ENCODE results near the gene ATG7.

ATG7 gene

DNA sequence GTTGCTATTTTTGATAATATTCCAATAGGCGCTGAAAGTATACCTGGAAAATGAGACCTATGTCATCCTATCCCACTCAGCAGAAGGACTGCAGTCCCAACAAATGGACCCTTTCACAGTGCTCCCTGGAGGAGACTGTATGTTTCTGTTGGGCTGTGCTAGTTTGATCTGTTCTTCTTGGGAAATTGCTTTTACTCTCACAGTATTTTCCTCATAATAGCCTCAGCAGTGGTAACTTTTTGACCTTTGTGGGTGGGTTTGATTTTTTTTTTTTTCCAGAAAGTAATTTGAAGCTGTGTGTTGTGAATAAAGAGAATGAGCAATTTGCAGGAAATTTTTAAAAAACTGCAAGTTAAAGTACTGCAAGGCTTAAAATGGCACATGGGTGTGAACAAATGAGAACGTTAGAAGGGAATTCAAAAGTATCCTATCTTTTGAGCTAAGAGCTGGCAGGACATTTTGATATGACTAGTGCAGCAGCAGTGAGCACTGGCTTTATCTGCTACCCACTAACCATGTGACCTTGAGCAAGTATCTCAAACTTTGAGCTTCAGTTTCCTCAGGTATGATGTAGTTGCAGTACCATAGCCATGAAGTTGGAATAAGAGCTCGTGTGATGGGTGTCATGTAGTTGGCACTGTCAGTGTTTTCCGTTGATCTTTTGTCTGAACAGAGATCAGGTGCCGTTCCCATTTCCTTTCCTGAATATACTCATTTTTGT is 118.4 kb downstream of the ATG7 start:
- TF ChIP-seq, protein P1, sequence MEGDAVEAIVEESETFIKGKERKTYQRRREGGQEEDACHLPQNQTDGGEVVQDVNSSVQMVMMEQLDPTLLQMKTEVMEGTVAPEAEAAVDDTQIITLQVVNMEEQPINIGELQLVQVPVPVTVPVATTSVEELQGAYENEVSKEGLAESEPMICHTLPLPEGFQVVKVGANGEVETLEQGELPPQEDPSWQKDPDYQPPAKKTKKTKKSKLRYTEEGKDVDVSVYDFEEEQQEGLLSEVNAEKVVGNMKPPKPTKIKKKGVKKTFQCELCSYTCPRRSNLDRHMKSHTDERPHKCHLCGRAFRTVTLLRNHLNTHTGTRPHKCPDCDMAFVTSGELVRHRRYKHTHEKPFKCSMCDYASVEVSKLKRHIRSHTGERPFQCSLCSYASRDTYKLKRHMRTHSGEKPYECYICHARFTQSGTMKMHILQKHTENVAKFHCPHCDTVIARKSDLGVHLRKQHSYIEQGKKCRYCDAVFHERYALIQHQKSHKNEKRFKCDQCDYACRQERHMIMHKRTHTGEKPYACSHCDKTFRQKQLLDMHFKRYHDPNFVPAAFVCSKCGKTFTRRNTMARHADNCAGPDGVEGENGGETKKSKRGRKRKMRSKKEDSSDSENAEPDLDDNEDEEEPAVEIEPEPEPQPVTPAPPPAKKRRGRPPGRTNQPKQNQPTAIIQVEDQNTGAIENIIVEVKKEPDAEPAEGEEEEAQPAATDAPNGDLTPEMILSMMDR (IDR thresholded peaks at IDR 0.05; ENCODE audit: low read depth, low read length): no peak
- Histone ChIP-seq H3K36me3 (no peaks in the 10 kb centered on the region), H3K27ac (no peak overlapping the region), H3K4me3 (ENCODE audit: low read depth, low read length) (no peak overlapping the region), H3K9me3 (ENCODE audit: severe bottlenecking) (no peaks in the 10 kb centered on the region), H3K27me3 (ENCODE audit: insufficient read depth, low read depth, severe bottlenecking) (no peaks in the 10 kb centered on the region)
- DNase-seq: no peak

DNA sequence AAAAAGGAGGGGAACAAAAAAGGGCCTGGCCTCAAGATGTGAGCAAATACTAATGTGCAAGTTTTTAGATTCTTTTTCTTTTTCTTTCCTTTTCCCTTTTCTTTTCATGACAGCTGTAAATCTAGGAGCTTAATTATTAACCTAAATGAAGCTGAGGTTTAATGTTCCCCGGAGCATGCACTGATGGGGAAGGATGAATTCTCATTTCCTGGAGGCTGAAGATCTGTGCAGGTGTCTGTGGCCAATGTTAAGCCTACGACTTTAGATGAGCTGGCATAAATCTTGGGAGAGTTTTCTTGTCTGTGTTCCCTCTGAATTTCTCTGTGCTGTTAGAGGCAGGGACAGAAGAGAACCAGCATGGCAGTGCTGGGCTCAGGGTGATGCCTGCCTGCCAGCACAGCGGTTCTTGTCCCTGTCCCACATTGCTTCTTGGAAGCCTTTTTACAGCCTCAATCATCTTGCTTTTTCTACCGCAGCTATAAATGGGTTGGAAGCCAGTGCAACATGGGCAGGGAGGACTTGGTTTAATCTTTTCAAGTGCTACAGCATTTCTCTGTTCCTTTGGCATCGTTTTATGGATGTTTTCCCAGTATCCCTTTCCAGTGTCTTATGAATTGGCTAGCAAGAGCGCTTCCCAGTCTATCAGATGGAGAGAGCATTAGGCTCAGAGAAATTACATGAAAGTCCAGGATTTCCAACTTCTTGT is 119.1 kb downstream of the ATG7 start:
- no peak overlapping the region for H3K4me3 ChIP-seq (ENCODE audit: low read depth, low read length)
- TF ChIP-seq, protein P1 (IDR thresholded peaks at IDR 0.05; ENCODE audit: low read depth, low read length): no peak
- no peaks in the 10 kb centered on the region for H3K27me3 ChIP-seq (ENCODE audit: insufficient read depth, low read depth, severe bottlenecking)
- no peak for DNase-seq
- no peaks in the 10 kb centered on the region for H3K9me3 ChIP-seq (ENCODE audit: severe bottlenecking)
- H3K36me3 ChIP-seq: no peaks in the 10 kb centered on the region
- H3K27ac ChIP-seq: no peak overlapping the region

GRCh38 chr3:11392014-11392859 is 120.0 kb downstream of the ATG7 start:
- DNase-seq: no peak
- H3K9me3 ChIP-seq (ENCODE audit: severe bottlenecking): no peaks in the 10 kb centered on the region
- H3K36me3 ChIP-seq: no peaks in the 10 kb centered on the region
- H3K27me3 ChIP-seq (ENCODE audit: insufficient read depth, low read depth, severe bottlenecking): no peaks in the 10 kb centered on the region
- TF ChIP-seq, protein P1 (IDR thresholded peaks at IDR 0.05; ENCODE audit: low read depth, low read length): no peak
- H3K4me3 ChIP-seq (ENCODE audit: low read depth, low read length): no peak overlapping the region
- no peak overlapping the region for H3K27ac ChIP-seq

- no peak for DNase-seq
- no peak overlapping the region for H3K27ac ChIP-seq
- TF ChIP-seq, protein P1 (IDR thresholded peaks at IDR 0.05; ENCODE audit: low read depth, low read length): no peak
- H3K27me3 ChIP-seq (ENCODE audit: insufficient read depth, low read depth, severe bottlenecking): no peaks in the 10 kb centered on the region
- no peak overlapping the region for H3K4me3 ChIP-seq (ENCODE audit: low read depth, low read length)
- H3K9me3 ChIP-seq (ENCODE audit: severe bottlenecking): no peaks in the 10 kb centered on the region
- H3K36me3 ChIP-seq: no peaks in the 10 kb centered on the region
These were observed 120.6 kb downstream of the ATG7 start for GRCh38 chr3:11392860-11393114.

- Histone ChIP-seq H3K27ac (no peak overlapping the region), H3K9me3 (ENCODE audit: severe bottlenecking) (no peaks in the 10 kb centered on the region), H3K36me3 (no peaks in the 10 kb centered on the region), H3K4me3 (ENCODE audit: low read depth, low read length) (no peak overlapping the region), H3K27me3 (ENCODE audit: insufficient read depth, low read depth, severe bottlenecking) (no peaks in the 10 kb centered on the region)
- no peak for DNase-seq
- TF ChIP-seq, protein P1 (IDR thresholded peaks at IDR 0.05; ENCODE audit: low read depth, low read length): no peak
These were observed 121.2 kb downstream of the ATG7 start for GRCh38 chr3:11393401-11393800.
